Measurements from ENCODE around the gene SHROOM3.

GRCh38 chr4:76407440-76408119 lies 27.4 kb upstream of the SHROOM3 start:
- TF ChIP-seq CTCF (IDR thresholded peaks at IDR 0.05) (no peak), POLR2A (IDR thresholded peaks at IDR 0.05) (no peak)
